Raji (cell line): ENCODE results near the gene RASL11B.

Source experiments
- POLR2A ChIP-seq: IDR thresholded peaks from 2 replicates; pipeline ENCODE4 v1.6.1; 2011; ENCODE audit warnings: low read depth, low read length, control low read depth; ENCODE audit not compliant: insufficient read depth

RASL11B gene

GRCh38 chr4:52861879-52862616, at the start of gene RASL11B:
TSS of gene RASL11B (plus strand) at chr4:52862317. CDS start at chr4:52862508, 191 bp downstream.
- no peak for TF ChIP-seq POLR2A

- TF ChIP-seq POLR2A, result no peak
Measured at GRCh38 chr4:52813546-52813945, 48.6 kb upstream of the RASL11B start.

GRCh38 chr4:52822583-52822971, 39.5 kb upstream of the RASL11B start:
- no peak for TF ChIP-seq POLR2A

GRCh38 chr4:52822972-52823701, 39.0 kb upstream of the RASL11B start:
- TF ChIP-seq POLR2A, result no peak

- TF ChIP-seq POLR2A, result no peak
Measured at GRCh38 chr4:52823702-52824092, 38.4 kb upstream of the RASL11B start.

GRCh38 chr4:52824270-52824602, 37.9 kb upstream of the RASL11B start:
- no peak for TF ChIP-seq POLR2A

- no peak for TF ChIP-seq POLR2A
Measured at GRCh38 chr4:52824603-52825459, 37.3 kb upstream of the RASL11B start.

- no peak for TF ChIP-seq POLR2A
Measured at GRCh38 chr4:52825460-52826090, 36.5 kb upstream of the RASL11B start.

GRCh38 chr4:52833941-52834525, 28.1 kb upstream of the RASL11B start:
- no peak for TF ChIP-seq POLR2A

GRCh38 chr4:52836120-52836519, 26.0 kb upstream of the RASL11B start:
- no peak for TF ChIP-seq POLR2A

- no peak for TF ChIP-seq POLR2A
Measured at GRCh38 chr4:52836678-52837077, 25.4 kb upstream of the RASL11B start.

- TF ChIP-seq POLR2A, result no peak
Measured at GRCh38 chr4:52837716-52838558, 24.2 kb upstream of the RASL11B start.

GRCh38 chr4:52838729-52839586, 23.2 kb upstream of the RASL11B start:
- no peak for TF ChIP-seq POLR2A
